ENCODE measurements around the gene KCTD5.
"Not testable (repeated sequence)": the region's sequence is repeated elsewhere in the genome, so short reads cannot be mapped to it uniquely, and the experiment has no call there.

The KCTD5 gene

DNA sequence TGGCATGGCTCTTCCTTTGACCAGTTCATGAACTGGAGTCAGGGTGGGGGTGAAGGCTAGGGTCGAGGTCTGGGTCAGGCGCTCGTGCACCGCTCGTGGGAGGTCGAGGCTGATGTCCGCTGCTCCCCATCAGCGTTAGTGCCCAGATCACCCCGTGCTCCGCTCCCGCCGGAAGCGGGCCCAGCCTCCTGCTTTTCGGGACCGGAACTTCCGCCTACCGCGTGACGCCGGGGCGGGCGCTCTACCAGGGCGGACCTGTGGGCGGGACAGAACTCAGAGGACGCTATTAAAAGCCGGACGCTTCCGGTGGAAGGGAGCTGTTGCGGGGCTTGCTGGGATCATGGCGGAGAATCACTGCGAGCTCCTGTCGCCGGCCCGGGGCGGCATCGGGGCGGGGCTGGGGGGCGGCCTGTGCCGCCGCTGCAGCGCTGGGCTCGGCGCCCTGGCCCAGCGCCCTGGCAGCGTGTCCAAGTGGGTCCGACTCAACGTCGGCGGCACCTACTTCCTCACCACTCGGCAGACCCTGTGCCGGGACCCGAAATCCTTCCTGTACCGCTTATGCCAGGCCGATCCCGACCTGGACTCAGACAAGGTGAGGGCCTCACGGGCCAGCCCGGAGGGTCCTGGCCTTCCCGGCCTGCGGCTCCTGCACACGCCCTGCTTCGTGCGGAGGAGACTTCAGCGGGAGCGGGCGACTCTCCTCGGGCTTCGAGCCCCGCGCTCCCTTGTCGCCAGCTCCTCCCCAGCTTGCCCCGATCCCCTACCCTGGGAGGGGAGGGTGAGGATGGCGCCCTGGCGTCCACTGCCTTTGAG lies at the start of gene KCTD5:
KCTD5 (plus strand) TSS at position 315 of the 813 bp plus-strand sequence; CDS start at position 341, 26 bp downstream.
- peak; percentile 94 for DNase-seq

- peak; percentile 45 for DNase-seq
These were observed 43.1 kb upstream of the KCTD5 start for GRCh38 chr16:2639071-2639721.

- DNase-seq = not testable (repeated sequence)
These were observed 42.6 kb upstream of the KCTD5 start for GRCh38 chr16:2639722-2640072.

GRCh38 chr16:2642561-2642960 lies 39.8 kb upstream of the KCTD5 start:
- not testable (repeated sequence) for DNase-seq

DNA sequence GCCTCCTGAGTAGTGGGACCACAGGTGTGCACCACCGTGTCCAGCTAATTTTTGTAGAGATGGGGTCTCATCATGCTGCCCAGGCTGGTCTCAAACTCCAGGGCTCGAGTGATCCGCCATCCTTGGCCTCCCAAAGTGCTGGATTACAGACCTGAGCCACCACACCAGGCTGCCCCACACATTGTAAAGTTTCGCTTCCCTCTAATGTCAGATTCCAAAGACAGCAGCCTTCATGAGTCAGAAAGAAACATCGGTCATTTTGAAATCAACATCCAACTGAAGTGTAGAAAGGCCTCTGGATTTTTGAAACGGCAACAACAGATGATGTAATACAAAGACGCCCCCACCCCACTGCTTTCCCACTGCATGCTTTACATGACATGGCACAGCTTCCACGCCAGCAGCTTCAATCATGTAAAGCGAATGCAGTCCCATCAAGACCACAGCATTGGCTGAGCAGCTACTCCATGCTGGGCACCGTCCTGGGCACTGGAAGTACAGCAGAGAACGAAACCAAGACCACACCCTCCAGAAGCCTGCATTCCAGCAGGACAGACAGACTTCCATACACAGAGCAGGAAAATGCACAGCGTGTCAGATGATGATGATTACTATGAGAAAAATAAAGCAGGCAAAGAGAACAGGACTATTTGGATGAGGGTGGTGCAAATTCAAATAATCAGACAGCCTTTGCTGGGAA lies 37.4 kb upstream of the KCTD5 start:
- not testable (repeated sequence) for DNase-seq

DNA sequence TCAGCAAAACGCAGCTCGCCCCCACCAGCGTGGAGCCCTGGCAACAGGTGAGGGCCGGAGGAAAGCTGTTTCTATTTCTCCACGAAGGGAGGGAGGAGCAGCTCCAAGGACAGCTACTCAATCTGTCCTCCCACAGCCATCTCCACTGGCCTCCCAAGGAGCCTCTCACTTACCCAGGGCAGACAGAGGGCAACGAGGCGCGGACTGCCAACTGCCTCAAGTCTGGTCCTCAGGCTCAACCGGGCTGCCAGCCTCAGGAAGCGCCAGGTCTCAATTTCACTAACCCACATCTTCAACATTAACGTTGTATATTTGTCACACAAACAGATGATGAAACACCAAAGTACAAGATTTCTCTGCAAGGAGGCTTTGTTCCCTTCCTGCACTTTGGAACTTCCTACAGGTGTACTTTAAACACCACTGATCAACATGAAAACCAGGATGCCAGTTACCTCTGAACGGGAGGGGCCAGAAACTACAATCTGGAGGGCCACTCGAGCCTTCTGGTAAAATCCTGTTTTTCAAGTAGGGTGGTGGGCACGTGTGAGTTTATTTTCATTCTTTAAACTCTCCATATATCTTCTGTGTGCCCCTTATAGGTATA lies 31.0 kb upstream of the KCTD5 start:
- not testable (repeated sequence) for DNase-seq

GRCh38 chr16:2653915-2654314 lies 28.4 kb upstream of the KCTD5 start:
- DNase-seq = not testable (repeated sequence)

- not testable (repeated sequence) for DNase-seq
These were observed 27.4 kb upstream of the KCTD5 start for GRCh38 chr16:2654949-2655348.

DNA sequence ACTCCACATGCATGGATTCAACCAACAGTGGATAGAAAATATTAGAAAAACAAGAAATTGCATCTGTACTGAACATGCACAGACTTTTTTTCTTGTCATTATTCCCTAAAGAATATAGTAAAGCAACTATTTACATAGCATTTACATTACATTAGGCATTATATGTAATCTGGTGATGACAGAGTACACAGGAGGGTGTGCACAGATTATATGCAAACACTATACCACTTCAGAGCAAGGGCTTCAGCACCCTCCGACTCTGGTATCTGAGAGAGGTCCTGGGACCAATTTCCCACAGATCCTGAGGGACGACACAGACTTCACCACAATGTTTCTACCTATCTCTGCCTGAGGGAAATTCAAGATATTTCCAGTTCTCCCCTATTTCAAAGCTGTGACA lies 25.3 kb upstream of the KCTD5 start:
- DNase-seq = no peak

DNA sequence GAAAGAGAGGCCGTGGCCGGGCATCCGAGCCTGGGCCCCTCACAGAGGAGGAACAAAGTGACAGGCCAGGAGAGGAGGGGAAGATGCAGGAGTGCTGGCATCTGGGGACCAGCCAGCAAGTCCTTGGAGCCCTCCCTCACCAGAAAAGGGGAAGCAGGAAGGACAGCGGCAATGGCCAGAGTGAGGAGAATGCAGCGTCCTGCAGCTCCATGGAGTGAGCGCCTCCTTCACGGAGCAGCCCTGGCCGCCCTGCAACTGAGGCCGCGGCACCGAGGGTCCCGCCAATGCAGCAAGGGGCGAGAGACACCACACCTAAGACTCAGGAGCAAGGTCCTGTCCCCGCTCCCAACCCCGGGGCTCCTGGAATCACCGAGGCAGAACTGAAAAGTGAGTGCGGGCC lies 24.5 kb upstream of the KCTD5 start:
- not testable (repeated sequence) for DNase-seq

GRCh38 chr16:2659560-2659959 lies 22.8 kb upstream of the KCTD5 start:
- DNase-seq = not testable (repeated sequence)

- DNase-seq = not testable (repeated sequence)
These were observed 22.2 kb upstream of the KCTD5 start for GRCh38 chr16:2660014-2660662.

- DNase-seq = peak; percentile 36
These were observed 21.5 kb upstream of the KCTD5 start for GRCh38 chr16:2660755-2661373.

GRCh38 chr16:2663553-2664546 lies 18.5 kb upstream of the KCTD5 start:
- DNase-seq = peak; percentile 89

- no peak for DNase-seq
These were observed 17.7 kb upstream of the KCTD5 start for GRCh38 chr16:2664574-2664982.

- DNase-seq = not testable (repeated sequence)
These were observed 15.7 kb upstream of the KCTD5 start for GRCh38 chr16:2666671-2667070.

- DNase-seq = not testable (repeated sequence)
These were observed 12.7 kb upstream of the KCTD5 start for GRCh38 chr16:2669587-2669986.

DNA sequence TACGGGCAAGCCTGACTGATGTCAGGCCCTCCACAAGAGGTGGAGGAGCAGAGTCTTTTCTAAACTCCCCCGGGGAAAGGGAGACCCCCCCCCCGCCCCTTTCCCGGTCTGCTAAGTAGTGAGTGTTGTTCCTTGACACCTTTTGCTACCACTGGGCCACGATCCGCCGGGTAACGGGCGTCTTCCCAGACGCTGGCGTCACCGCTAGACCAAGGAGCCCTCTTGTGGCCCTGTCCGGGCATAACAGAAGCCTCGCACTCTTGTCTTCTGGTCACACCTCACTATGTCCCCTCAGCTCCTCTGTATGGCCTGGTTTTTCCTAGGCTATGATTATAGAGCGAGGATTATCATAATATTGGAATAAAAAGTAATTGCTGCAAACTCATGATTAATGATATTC lies 12.3 kb upstream of the KCTD5 start:
- DNase-seq = peak; percentile 67

DNA sequence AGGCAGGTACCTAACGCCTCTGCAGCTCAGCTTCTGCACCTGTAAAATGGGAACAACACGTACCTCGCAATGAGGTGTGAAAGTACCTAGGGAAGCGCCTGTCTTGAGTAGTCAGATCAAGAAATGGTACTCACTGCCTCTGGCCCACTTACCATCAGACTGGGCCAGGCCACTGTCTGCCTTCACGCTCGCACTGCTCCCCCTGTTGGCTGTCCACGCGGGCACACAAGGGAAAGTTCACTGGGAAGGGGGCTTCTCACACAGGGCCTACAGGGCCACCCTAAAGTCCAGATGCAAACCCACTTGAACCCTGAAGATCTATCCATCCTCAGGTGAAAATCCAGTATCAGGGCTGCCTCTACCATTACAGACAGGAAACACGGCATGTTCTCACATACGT lies 11.1 kb upstream of the KCTD5 start:
- not testable (repeated sequence) for DNase-seq

GRCh38 chr16:2671741-2672140 lies 10.6 kb upstream of the KCTD5 start:
- no peak for DNase-seq
